Loucy (cell line): ENCODE measurements around the gene SHISA5.

ENCODE experiments used
- H2AFZ ChIP-seq: fragments of 200-600 bp; sonication (generic); 2 replicates; pipeline ENCODE4 v1.6.0; 2016; ENCODE audit warnings: antibody characterized with exemption, mild to moderate bottlenecking, low read length, moderate library complexity
- H3F3A ChIP-seq: fragments of 200-600 bp; 2 replicates; pipeline ENCODE4 v1.6.0; 2016; ENCODE audit warnings: antibody characterized with exemption, low read depth, mild to moderate bottlenecking
- H3K27me3 ChIP-seq: fragments of 200-600 bp; sonication (generic); 2 replicates; pipeline ENCODE4 v1.6.1; 2014; ENCODE audit warnings: low read length, mild to moderate bottlenecking; ENCODE audit not compliant: insufficient read depth, poor library complexity, severe bottlenecking
- H3K36me3 ChIP-seq: fragments of 200-600 bp; sonication (generic); 2 replicates; pipeline ENCODE4 v1.6.1; 2016; ENCODE audit warnings: low read length; ENCODE audit not compliant: insufficient read depth
- H3K4me1 ChIP-seq: fragments of 200-600 bp; sonication (generic); 2 replicates; pipeline ENCODE4 v1.5.1; 2014; ENCODE audit warnings: low read length, mild to moderate bottlenecking; ENCODE audit not compliant: insufficient read depth, poor library complexity, severe bottlenecking
- H3K4me2 ChIP-seq: fragments of 200-600 bp; sonication (generic); 2 replicates; pipeline ENCODE4 v1.6.0; 2014; ENCODE audit warnings: antibody characterized with exemption, low read length, low read depth, mild to moderate bottlenecking; ENCODE audit not compliant: poor library complexity, severe bottlenecking
- H3K4me3 ChIP-seq: fragments of 200-600 bp; sonication (generic); 2 replicates; pipeline ENCODE4 v1.5.1; 2014; ENCODE audit warnings: low read length, mild to moderate bottlenecking, mixed read lengths; ENCODE audit not compliant: poor library complexity, severe bottlenecking
- H3K79me2 ChIP-seq: fragments of 200-600 bp; sonication (generic); 2 replicates; pipeline ENCODE4 v1.6.1; 2014; ENCODE audit warnings: low read length; ENCODE audit not compliant: insufficient read depth
- H3K9ac ChIP-seq: fragments of 200-600 bp; sonication (generic); 2 replicates; pipeline ENCODE4 v1.6.0; 2014; ENCODE audit warnings: mild to moderate bottlenecking, low read depth, low read length, moderate library complexity; ENCODE audit not compliant: poor library complexity, severe bottlenecking
- H3K9me2 ChIP-seq: fragments of 200-600 bp; sonication (generic); replicated peaks from 2 replicates; pipeline ENCODE4 v1.6.1; 2016; ENCODE audit warnings: low read depth, low read length, mixed read lengths
- H3K9me3 ChIP-seq: fragments of 200-600 bp; sonication (generic); 2 replicates; pipeline ENCODE4 v1.6.1; 2014; ENCODE audit warnings: mild to moderate bottlenecking, antibody characterized with exemption, low read length, low read depth; ENCODE audit not compliant: insufficient read depth
- H4K20me1 ChIP-seq: fragments of 200-600 bp; sonication (generic); 2 replicates; pipeline ENCODE4 v1.6.0; 2014; ENCODE audit warnings: antibody characterized with exemption, low read length, mild to moderate bottlenecking; ENCODE audit not compliant: insufficient read depth, poor library complexity, severe bottlenecking
- EZH2phosphoT487 ChIP-seq: fragments of 200-600 bp; IDR thresholded peaks from 2 replicates; pipeline ENCODE4 v1.6.1; 2018; ENCODE audit warnings: antibody characterized with exemption, mild to moderate bottlenecking, moderate library complexity, borderline replicate concordance
- TF ChIP-seq, protein P1 (sequence below): fragments of 200-600 bp; sonication (generic); conservative IDR thresholded peaks from 2 replicates; pipeline ENCODE4 v1.5.1; 2014; ENCODE audit warnings: mild to moderate bottlenecking, antibody characterized with exemption, low read length

Gene SHISA5

GRCh38 chr3:48434591-48435222 lies 69.3 kb downstream of the SHISA5 start:
- no peak overlapping the region for H3K9ac ChIP-seq
- H3F3A ChIP-seq, result no peaks in the 10 kb centered on the region
- no peaks in the 10 kb centered on the region for H4K20me1 ChIP-seq
- peaks cover 19% of the 10 kb centered on the region for H3K4me1 ChIP-seq
- H3K9me2 ChIP-seq, result no peaks in the 10 kb centered on the region
- no peak overlapping the region for H2AFZ ChIP-seq
- H3K27me3 ChIP-seq, result no peaks in the 10 kb centered on the region
- H3K4me2 ChIP-seq, result no peak overlapping the region
- H3K79me2 ChIP-seq, result peaks cover 18% of the 10 kb centered on the region
- H3K36me3 ChIP-seq, result no peaks in the 10 kb centered on the region
- H3K9me3 ChIP-seq, result no peaks in the 10 kb centered on the region
- TF ChIP-seq, protein P1, sequence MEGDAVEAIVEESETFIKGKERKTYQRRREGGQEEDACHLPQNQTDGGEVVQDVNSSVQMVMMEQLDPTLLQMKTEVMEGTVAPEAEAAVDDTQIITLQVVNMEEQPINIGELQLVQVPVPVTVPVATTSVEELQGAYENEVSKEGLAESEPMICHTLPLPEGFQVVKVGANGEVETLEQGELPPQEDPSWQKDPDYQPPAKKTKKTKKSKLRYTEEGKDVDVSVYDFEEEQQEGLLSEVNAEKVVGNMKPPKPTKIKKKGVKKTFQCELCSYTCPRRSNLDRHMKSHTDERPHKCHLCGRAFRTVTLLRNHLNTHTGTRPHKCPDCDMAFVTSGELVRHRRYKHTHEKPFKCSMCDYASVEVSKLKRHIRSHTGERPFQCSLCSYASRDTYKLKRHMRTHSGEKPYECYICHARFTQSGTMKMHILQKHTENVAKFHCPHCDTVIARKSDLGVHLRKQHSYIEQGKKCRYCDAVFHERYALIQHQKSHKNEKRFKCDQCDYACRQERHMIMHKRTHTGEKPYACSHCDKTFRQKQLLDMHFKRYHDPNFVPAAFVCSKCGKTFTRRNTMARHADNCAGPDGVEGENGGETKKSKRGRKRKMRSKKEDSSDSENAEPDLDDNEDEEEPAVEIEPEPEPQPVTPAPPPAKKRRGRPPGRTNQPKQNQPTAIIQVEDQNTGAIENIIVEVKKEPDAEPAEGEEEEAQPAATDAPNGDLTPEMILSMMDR, result no peak
- no peak for TF ChIP-seq EZH2phosphoT487
- no peak overlapping the region for H3K4me3 ChIP-seq

DNA sequence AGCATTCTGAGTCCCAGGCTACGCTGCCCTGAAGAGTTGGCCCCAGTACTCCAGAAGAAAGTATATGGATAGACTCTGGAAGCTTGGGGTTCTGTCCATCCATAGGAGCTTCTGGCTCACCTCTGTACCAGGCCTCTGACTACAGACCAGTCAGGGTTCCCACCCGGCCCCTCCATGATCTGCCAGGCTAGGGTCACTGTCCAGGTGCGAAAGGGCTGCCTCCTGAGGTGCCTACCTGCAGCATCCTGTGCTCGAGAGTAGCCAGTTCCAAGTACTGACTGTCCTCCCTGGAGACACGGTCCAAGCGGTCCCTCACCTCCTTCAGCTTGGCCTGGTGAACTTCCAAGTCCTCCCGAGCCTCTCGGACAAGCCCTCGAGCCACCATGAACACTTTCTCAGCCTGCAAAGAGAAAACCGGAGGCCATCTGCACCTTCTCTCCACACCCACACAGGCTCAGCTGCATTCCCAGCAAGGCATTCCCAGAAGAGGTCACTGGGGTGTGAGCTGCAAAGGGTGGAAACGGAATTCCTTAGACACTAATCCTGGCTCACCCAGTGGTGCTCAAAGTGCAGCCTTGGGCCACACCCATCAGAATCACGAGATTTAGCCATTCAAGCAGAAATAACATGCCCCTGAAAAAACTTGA lies 70.4 kb downstream of the SHISA5 start:
- Histone ChIP-seq H3K9me3 (no peaks in the 10 kb centered on the region), H3K4me3 (no peak overlapping the region), H3K9ac (no peak overlapping the region), H3K27me3 (no peaks in the 10 kb centered on the region), H3K4me1 (peaks cover 15% of the 10 kb centered on the region), H4K20me1 (no peaks in the 10 kb centered on the region), H3K4me2 (no peak overlapping the region), H3K36me3 (no peaks in the 10 kb centered on the region), H3F3A (no peaks in the 10 kb centered on the region), H3K9me2 (no peaks in the 10 kb centered on the region), H3K79me2 (peaks cover 17% of the 10 kb centered on the region), H2AFZ (no peak overlapping the region)
- TF ChIP-seq EZH2phosphoT487, result no peak
- TF ChIP-seq, protein P1, result no peak

DNA sequence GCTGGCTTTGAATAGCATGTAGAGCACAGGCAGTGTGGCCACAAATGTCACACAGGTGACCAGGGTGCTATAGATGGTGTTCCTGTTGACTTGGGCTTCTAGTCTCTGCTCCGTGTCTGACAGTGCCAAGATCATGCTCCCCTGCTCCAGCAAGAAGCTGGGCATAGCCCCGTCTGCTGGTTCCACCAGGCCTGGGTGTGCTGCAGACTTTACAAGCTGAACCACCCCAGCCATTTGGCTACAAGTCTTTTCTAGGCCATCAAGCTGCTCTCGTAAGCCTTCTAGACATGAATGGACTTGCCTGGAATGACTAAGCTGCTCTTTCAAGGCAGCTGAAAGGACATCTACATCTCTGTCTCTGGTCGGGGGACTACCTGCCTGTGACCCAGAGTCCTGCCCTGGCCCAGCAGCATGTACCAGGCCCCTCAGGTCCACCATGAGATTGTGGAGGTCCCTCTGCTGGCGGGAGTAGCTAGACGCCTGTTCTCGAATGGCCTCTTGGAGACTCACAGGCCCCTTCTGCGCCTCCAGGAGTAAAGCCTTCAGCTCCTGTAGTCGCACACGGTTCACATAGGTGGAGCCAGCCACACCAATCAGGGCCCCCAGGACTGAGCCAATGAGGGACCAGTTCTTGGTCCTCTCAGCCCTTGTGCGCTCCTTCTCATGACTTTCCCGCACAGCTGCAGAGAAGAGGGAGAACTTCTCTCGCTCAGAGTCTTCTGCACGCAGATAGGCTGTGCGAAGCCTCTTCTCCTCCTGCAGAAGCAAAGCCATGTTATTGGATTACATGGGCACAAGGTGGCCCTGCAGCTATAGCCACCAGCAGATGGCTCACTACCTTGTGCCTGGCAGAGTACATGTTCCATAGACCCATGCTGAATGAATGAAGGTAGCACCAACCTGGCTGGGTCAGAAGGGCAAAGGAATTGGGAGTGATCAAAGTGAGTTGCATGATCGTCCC lies 71.3 kb downstream of the SHISA5 start:
- H3K36me3 ChIP-seq, result no peaks in the 10 kb centered on the region
- peaks cover 23% of the 10 kb centered on the region for H3K79me2 ChIP-seq
- no peak overlapping the region for H3K9ac ChIP-seq
- H3K4me3 ChIP-seq, result no peak overlapping the region
- H3K27me3 ChIP-seq, result no peaks in the 10 kb centered on the region
- H3K4me1 ChIP-seq, result peaks cover 24% of the 10 kb centered on the region
- peaks cover 8% of the 10 kb centered on the region for H4K20me1 ChIP-seq
- no peaks in the 10 kb centered on the region for H3K9me3 ChIP-seq
- H3K4me2 ChIP-seq, result no peak overlapping the region
- no peaks in the 10 kb centered on the region for H3F3A ChIP-seq
- no peaks in the 10 kb centered on the region for H3K9me2 ChIP-seq
- no peak overlapping the region for H2AFZ ChIP-seq
- no peak for TF ChIP-seq EZH2phosphoT487
- TF ChIP-seq, protein P1, result peak; percentile 60
